ENCODE data around the gene WDR5B.
A peak's percentile ranks its signal among the peaks of the same experiment; 100 is the strongest.

Gene WDR5B

DNA sequence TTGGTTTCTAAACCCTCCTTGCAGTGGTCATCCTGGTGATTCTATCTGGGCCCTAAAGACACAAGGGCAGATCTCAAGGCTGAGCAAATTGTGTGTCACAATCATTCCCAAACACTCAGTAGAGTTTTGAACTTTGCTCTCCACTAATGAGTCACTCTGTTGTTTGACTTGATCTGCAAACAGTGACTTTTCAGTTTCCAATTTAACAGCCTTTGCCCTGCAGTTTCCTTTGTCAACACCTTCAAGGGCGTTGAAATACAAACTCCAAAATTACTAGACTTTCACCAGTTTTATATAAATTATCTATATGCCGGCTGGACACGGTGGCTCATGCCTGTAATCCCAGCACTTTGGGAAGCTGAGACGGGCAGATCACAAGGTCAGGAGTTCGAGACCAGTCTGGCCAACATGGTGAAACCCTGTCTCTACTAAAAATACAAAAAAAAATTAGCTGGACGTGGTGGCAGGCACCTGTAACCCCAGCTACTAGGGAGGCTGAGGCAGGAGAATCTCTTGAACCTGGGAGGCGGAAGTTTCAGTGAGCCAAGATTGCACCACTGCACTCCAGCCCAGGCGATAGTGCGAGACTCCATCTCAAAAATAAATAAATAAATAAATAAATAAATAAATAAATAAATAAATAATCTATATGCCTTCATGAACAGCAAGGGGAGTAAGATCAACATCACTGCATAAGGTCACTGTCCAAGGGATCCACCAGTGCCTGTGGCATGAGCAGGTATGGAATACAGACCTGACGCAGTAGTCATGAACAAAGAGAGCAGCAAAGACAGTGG lies 50.1 kb downstream of the WDR5B start:
- peak; percentile 40 for DNase-seq (ENCODE audit: low read depth)

- DNase-seq (ENCODE audit: low read depth) = no peak
Observed at GRCh38 chr3:122365073-122365472, 50.8 kb downstream of the WDR5B start.

DNA sequence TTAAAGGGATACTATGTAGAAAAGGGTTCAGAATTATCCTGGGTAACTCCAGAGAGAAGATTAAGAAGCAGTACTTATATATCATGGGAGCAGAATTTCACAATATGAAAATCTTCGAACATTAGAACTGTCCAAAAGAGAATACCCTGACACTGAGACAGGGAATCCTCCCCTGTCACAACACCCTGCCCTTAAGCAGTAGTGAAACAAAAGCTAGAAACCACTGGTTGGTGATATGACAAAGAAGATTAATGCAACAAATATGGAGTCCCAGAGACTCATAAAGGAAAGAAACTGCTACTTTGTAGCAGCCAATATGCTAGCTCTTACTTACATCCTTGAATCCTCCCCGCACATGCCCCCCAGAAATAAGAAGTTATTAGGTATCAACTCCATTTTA lies 51.4 kb downstream of the WDR5B start:
- DNase-seq (ENCODE audit: low read depth) = no peak

Data from EH (cell line).